GM23248 (cell line): ENCODE results near the gene DNAJC17.

Experiments used
- EZH2 ChIP-seq: fragments of 200-600 bp; sonication (generic); IDR thresholded peaks from 2 replicates; pipeline ENCODE4 v1.6.1; 2018; ENCODE audit warnings: antibody characterized with exemption, mild to moderate bottlenecking; ENCODE audit not compliant: insufficient read depth, poor library complexity, severe bottlenecking
- EZH2phosphoT487 ChIP-seq: fragments of 200-600 bp; sonication (generic); IDR thresholded peaks from 2 replicates; pipeline ENCODE4 v1.6.1; 2018; ENCODE audit warnings: antibody characterized with exemption, moderate library complexity, mild to moderate bottlenecking, low read depth; ENCODE audit not compliant: insufficient read depth

DNA sequence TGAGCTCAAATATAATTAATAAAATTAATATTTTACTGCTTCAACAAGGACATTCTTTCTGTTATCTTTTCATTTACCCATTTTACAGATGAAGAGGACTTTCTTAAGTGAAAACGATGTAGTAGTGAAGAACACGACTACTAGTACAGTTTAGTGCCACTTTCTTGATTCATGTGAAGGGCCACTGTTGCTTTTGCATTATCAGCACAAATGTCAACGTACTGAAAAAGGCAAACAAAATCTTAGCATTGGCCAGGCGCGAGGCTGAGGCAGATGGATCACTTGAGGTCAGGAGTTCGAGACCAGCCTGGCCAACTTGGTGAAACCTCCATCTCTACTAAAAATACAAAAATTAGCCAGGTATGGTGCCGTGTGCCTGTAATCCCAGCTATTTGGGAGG lies 11.8 kb upstream of the DNAJC17 start:
- TF ChIP-seq EZH2 (no peak), EZH2phosphoT487 (no peak)
